IPS-NIHi7 (cell line): ENCODE data around the gene TXNDC15.

ENCODE experiments used
- DNase-seq: peaks from one replicate; pipeline ENCODE4 v3.0.0; 2012; ENCODE audit warnings: mixed read lengths; ENCODE audit errors: extremely low spot score

The TXNDC15 gene

GRCh38 chr5:134918861-134919260 is 44.7 kb downstream of the TXNDC15 start:
- DNase-seq = no peak

GRCh38 chr5:134920848-134921575 is 46.8 kb downstream of the TXNDC15 start:
- no peak for DNase-seq

GRCh38 chr5:134932508-134932907 is 58.3 kb downstream of the TXNDC15 start:
- DNase-seq = no peak

- DNase-seq = no peak
Measured at GRCh38 chr5:134934202-134934601, 60.0 kb downstream of the TXNDC15 start.

GRCh38 chr5:134935711-134936602 is 61.8 kb downstream of the TXNDC15 start:
- no peak for DNase-seq

- no peak for DNase-seq
Measured at GRCh38 chr5:134937526-134937925, 63.4 kb downstream of the TXNDC15 start.

GRCh38 chr5:134938030-134938429 is 63.9 kb downstream of the TXNDC15 start:
- DNase-seq = no peak

GRCh38 chr5:134939500-134939899 is 65.3 kb downstream of the TXNDC15 start:
- no peak for DNase-seq

- DNase-seq = no peak
Measured at GRCh38 chr5:134943547-134943946, 69.4 kb downstream of the TXNDC15 start.

GRCh38 chr5:134944630-134945029 is 70.5 kb downstream of the TXNDC15 start:
- no peak for DNase-seq

- DNase-seq = no peak
Measured at GRCh38 chr5:134945041-134945440, 70.9 kb downstream of the TXNDC15 start.

GRCh38 chr5:134948911-134949310 is 74.7 kb downstream of the TXNDC15 start:
- DNase-seq = no peak

GRCh38 chr5:134949316-134949715 is 75.1 kb downstream of the TXNDC15 start:
- no peak for DNase-seq
